GM18517 (cell line): ENCODE measurements around the gene CACUL1.
"Not testable (repeated sequence)": the region's sequence is repeated elsewhere in the genome, so short reads cannot be mapped to it uniquely, and the experiment has no call there.

Experiments used
- ATAC-seq: cut with Tn5 transposase; IDR thresholded peaks from one replicate; pipeline ENCODE4 v1.9.1; 2021; ENCODE audit warnings: mild to moderate bottlenecking, moderate library complexity; ENCODE audit not compliant: unreplicated experiment

CACUL1 gene

DNA sequence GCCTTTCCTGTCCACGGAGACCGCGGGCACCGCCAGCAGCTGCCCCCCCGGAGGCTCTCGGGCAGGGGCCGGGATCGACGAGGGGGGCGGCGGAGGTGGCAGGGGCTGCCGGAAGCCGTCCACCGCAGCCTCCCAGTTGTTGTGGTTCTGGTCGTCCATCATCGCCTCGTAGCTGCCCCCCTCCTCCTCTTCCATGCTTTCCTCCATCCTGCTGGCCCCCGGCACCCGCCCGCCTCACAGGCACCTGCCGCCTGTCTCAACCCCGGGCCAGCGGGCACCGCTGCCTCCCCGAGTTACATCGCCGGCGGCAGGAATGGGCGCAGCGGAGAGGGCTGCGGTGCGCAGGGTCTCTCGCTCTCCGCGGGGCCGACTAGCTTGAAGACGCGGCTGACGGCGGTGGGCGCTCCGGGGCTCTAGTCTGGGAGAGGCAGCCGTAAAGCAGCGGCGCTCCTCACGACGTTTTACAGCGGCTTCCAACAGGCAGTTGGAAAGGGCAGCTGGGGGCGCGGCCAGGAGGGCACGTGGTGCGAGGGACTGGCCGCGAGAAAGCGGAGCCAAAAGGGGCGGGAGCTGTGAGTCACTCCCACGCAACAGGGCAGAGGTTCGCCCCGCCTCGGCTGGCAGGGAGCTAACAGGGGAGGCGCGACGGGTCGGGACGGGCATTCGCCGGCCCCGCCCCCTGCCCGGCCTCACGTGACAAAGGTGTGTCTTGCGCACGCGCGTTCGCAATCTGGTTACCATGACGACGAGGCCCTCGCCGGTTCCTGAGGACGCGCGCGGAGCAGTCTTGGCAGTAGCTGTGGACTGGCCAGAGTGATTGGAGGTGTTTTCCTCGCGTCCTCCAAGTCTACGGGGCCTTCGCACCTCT lies at the start of gene CACUL1:
TSS of gene CACUL1 (minus strand) at position 415 of the 868 bp plus-strand sequence. CDS start at position 207, 208 bp downstream.
- peak; percentile 94 for ATAC-seq

GRCh38 chr10:118804262-118804773 lies 49.5 kb upstream of the CACUL1 start:
- ATAC-seq, result no peak

- ATAC-seq, result no peak
These were observed 47.5 kb upstream of the CACUL1 start for GRCh38 chr10:118802126-118802793.

- no peak for ATAC-seq
These were observed 46.1 kb upstream of the CACUL1 start for GRCh38 chr10:118800920-118801319.

DNA sequence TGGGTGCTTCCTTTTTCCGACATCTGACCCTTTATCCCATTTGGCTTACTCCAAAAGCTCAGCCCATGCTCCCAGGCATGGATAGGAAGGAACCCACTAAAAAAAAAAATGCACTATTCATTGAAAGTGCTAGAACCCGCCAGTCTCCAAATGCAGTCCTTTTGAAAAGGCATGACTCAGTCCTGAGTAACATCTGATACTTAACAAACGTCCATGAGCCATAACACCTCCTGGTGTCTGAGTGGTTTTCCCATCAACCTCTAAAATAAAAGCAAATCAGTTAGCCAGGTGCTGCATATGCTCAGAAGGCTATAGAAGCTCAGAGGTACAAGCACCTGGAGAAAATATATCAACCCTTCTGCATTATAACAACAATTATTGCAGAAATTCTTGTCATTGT lies 45.0 kb upstream of the CACUL1 start:
- no peak for ATAC-seq

DNA sequence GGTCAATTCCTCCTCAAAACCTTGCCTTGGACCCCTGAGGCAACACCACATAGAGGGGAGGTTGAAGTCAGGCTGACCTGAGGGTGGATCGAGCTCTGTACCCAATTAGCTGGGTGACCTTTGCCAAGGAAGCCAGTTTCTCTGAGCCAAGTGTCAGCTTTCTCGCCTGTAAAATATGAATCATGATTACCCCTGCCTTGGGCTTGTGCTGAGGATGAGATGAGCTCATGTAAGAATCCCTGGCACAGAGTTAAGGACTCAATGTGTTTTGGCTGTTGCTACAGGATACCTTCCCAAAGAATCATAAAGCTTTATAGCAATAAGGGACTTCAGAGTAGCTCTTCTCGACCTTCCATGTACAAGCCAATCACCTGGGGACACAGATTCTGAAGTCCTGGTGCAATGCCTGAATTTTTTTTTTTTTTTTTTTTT lies 43.5 kb upstream of the CACUL1 start:
- no peak for ATAC-seq

GRCh38 chr10:118794971-118795370 lies 40.2 kb upstream of the CACUL1 start:
- ATAC-seq, result not testable (repeated sequence)

DNA sequence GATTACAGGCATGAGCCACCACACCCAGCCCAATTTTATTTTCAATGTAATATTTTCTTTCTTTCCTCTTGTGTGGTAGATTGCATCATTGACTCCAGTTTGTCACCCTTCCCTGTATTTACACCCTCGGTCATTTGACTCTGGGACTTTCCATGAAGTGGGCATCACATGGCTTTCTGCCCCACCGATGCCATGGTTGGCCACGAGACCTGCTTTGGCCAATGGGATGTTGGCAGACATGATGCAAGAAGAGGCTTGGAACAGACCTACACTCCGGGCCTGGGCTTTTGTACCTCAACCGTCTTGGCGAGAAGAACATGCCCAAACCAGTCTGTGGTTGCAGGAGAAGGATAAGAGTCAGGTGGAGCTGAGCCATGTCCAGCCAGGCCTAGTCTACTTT lies 38.8 kb upstream of the CACUL1 start:
- ATAC-seq, result no peak

DNA sequence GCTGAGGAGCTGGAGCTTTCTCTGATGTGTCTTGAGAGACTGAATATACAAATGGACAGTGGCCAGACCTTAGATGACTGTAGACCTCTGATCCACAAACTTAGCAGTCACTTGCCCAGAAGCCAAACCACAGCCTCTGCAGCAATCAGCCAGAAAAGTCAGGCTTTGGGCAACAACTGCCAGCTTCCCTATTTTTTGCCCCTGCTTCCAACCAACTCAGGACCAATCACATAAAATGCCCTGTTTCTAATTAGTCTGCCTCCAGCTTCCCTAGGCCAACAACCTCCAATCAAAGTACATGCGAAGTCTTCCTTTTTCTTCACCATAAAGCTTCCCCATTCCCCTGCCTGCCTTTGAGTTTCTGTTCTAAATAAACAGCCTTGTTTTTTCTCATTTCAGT lies 37.8 kb upstream of the CACUL1 start:
- ATAC-seq, result no peak

DNA sequence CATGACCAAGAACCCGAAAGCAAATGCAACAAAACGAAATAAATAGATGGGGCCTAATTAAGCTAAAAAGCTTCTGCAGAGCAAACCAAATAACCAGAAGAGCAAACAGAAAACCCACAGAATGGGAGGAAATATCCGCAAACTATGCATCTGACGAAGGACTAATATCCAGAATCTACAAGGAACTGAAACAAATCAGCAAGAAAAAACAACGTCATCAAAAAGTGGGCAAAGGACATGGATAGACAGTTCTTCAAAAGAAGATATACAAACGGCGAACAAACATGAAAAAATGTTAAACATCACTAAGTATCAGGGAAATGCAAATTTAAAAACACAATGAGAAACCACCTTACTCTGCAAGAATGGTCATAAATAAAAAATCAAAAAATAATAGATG lies 35.3 kb upstream of the CACUL1 start:
- ATAC-seq, result no peak

- ATAC-seq, result no peak
These were observed 30.8 kb upstream of the CACUL1 start for GRCh38 chr10:118785551-118785950.

- ATAC-seq, result no peak
These were observed 29.2 kb upstream of the CACUL1 start for GRCh38 chr10:118783776-118784545.

GRCh38 chr10:118782916-118783465 lies 28.2 kb upstream of the CACUL1 start:
- ATAC-seq, result not testable (repeated sequence)

- no peak for ATAC-seq
These were observed 26.8 kb upstream of the CACUL1 start for GRCh38 chr10:118781541-118781940.

- ATAC-seq, result no peak
These were observed 24.0 kb upstream of the CACUL1 start for GRCh38 chr10:118778727-118779126.

DNA sequence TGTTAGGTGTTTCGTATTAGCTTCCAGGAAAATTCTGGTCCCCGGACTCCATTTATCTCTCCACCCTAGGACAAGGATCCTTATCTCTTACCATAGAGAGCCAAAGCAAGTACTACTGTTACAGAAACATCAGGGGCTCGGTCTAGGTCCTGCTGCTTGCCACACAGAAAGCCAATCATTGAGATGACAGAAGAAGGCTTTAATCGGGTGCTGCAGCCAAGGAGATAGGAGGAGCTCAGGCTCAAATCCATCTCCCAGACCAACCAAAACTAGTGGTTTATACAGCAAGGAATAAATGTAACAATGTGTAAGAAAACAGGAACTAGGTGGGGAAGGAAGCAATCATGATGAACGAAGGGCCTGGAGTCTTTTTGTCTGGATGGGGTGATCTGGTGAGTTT lies 22.2 kb upstream of the CACUL1 start:
- no peak for ATAC-seq

DNA sequence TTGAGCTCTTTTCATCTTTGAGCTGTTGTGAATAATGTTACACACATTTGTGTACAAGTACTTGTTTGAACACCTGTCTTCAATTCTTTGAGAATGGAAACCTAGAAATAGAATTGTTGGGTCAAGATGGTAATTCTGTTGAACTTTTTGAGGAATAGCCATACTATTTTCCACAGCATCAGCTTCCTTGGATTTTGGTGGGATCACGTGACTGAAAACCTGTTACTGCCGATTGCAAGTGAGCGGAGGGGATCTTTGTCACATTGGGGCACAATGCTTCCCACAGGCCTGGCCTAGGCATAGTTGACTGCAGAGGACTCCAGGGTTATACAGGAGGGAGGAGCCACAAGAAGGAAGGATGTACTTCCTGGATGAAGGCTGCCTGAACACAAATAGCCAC lies 21.3 kb upstream of the CACUL1 start:
- ATAC-seq, result no peak

DNA sequence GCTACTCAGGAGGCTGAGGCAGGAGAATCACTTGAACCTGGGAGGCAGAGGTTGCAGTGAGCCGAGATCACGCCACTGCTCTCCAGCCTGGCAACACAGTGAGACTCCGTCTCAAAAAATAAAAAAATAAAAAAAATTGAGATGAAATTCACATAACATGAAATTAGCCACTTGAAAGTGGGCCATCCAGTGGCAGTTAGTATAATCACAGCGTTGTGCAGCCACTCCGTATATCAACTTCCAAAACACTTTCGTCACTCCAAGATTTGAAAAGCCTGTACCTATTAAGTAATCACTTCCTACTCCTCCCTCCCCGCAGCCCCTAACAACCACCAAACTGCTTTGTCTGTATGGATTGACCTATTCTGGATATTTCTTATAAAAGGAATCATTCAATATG lies 20.7 kb upstream of the CACUL1 start:
- ATAC-seq, result no peak

- no peak for ATAC-seq
These were observed 18.3 kb upstream of the CACUL1 start for GRCh38 chr10:118773041-118773440.

- ATAC-seq, result no peak
These were observed 17.2 kb upstream of the CACUL1 start for GRCh38 chr10:118771976-118772375.
